WTC11 (cell line): ENCODE results near the gene ARF5. TPM values are rescaled to one million over a fixed set of nuclear protein-coding genes. Genes with fewer than 3 reads are reported as not detected.

Experiments used
- ATAC-seq: fragments of 200-7000 bp; cut with Tn5 transposase; 2 replicates; pipeline ENCODE4 v1.10.0; 2021; ENCODE audit warnings: mild to moderate bottlenecking, moderate library complexity
- CTCF ChIA-PET: fragments of 300-600 bp; sonication (Branson Sonifier 250); formaldehyde crosslinking; loops from one replicate; lab custom pipeline; 2021; ENCODE audit warnings: antibody characterized with exemption; lab: Charles Lee
- POLR2A ChIA-PET: fragments of 350-600 bp; sonication (Branson Sonifier 250); formaldehyde crosslinking; loops from one replicate; lab custom pipeline; 2021; ENCODE audit warnings: antibody characterized with exemption; lab: Charles Lee
- DNase-seq: peaks from one replicate; pipeline ENCODE4 v3.0.0; 2021; ENCODE audit warnings: low spot score
- H3K27ac Mint-ChIP-seq: 2 replicates; pipeline ENCODE4 v1.8.0; 2021; ENCODE audit warnings: mixed read lengths
- H3K27me3 Mint-ChIP-seq: 2 replicates; pipeline ENCODE4 v1.8.0; 2021; ENCODE audit warnings: low read depth, mild to moderate bottlenecking, moderate library complexity, mixed read lengths
- H3K36me3 Mint-ChIP-seq: 2 replicates; pipeline ENCODE4 v1.8.0; 2021; ENCODE audit warnings: mixed read lengths
- H3K4me1 Mint-ChIP-seq: 2 replicates; pipeline ENCODE4 v1.8.0; 2022; ENCODE audit warnings: mixed read lengths
- H3K4me3 Mint-ChIP-seq: 2 replicates; pipeline ENCODE4 v1.8.0; 2021; ENCODE audit warnings: mild to moderate bottlenecking, moderate library complexity, mixed read lengths
- H3K9me3 Mint-ChIP-seq: 2 replicates; pipeline ENCODE4 v1.8.0; 2021; ENCODE audit warnings: mixed read lengths
- ATF1 ChIP-seq: sonication (generic); formaldehyde crosslinking; IDR thresholded peaks from 2 replicates; pipeline ENCODE4 v1.8.1; 2023; ENCODE audit warnings: mild to moderate bottlenecking, moderate library complexity, missing genetic modification reagents
- FOXP1 ChIP-seq: sonication (generic); formaldehyde crosslinking; IDR thresholded peaks from 2 replicates; pipeline ENCODE4 v1.8.0; 2022; ENCODE audit warnings: missing genetic modification reagents, mild to moderate bottlenecking, moderate library complexity, borderline replicate concordance
- IRF2 ChIP-seq: sonication (generic); formaldehyde crosslinking; IDR thresholded peaks from 2 replicates; pipeline ENCODE4 v1.8.0; 2022; ENCODE audit warnings: low read depth, missing genetic modification reagents, borderline replicate concordance
- NFYB ChIP-seq: sonication (generic); formaldehyde crosslinking; conservative IDR thresholded peaks from 2 replicates; pipeline ENCODE4 v1.8.0; 2022; ENCODE audit warnings: low read depth, missing genetic modification reagents
- SMAD3 ChIP-seq: sonication (generic); formaldehyde crosslinking; IDR thresholded peaks from 2 replicates; pipeline ENCODE4 v1.8.0; 2022; ENCODE audit warnings: missing genetic modification reagents, mild to moderate bottlenecking, borderline replicate concordance
- SP1 ChIP-seq: sonication (generic); formaldehyde crosslinking; conservative IDR thresholded peaks from 2 replicates; pipeline ENCODE4 v1.8.1; 2022; ENCODE audit warnings: missing genetic modification reagents
- TCF7 ChIP-seq: sonication (generic); formaldehyde crosslinking; IDR thresholded peaks from 2 replicates; pipeline ENCODE4 v1.8.0; 2022; ENCODE audit warnings: mild to moderate bottlenecking, low read depth, missing genetic modification reagents, moderate library complexity
- ZNF416 ChIP-seq: fragments of 250-450 bp; sonication (Bioruptor Pico); IDR thresholded peaks from 2 replicates; pipeline ENCODE4 v1.9.0; 2021; ENCODE audit warnings: mild to moderate bottlenecking, inconsistent platforms
- total RNA-seq: library from RNA; stranded (reverse); gene quantifications from 3 replicates; pipeline ENCODE4 v1.2.3, GENCODE V29; 2021
- TF ChIP-seq, protein P1 (sequence below): sonication (generic); formaldehyde crosslinking; IDR thresholded peaks from 2 replicates; pipeline ENCODE4 v1.8.1; 2023; ENCODE audit warnings: mild to moderate bottlenecking, missing genetic modification reagents, moderate library complexity
- TF ChIP-seq, protein P2 (sequence below): sonication (generic); formaldehyde crosslinking; IDR thresholded peaks from 2 replicates; pipeline ENCODE4 v1.8.1; 2023; ENCODE audit warnings: mild to moderate bottlenecking, moderate library complexity, missing genetic modification reagents
- TF ChIP-seq, protein P3 (sequence below): sonication (generic); formaldehyde crosslinking; IDR thresholded peaks from 2 replicates; pipeline ENCODE4 v1.8.0; 2022; ENCODE audit warnings: missing genetic modification reagents
- TF ChIP-seq, protein P4 (sequence below): fragments of 200-600 bp; IDR thresholded peaks from 2 replicates; pipeline ENCODE4 v1.8.0; 2022; ENCODE audit warnings: antibody characterized with exemption
- TF ChIP-seq, protein P5 (sequence below): sonication (generic); formaldehyde crosslinking; IDR thresholded peaks from 2 replicates; pipeline ENCODE4 v1.8.0; 2023; ENCODE audit warnings: mild to moderate bottlenecking, missing genetic modification reagents
- TF ChIP-seq, protein P6 (sequence below): sonication (generic); formaldehyde crosslinking; IDR thresholded peaks from 2 replicates; pipeline ENCODE4 v1.8.1; 2023; ENCODE audit warnings: mild to moderate bottlenecking, missing genetic modification reagents

ARF5 gene
- total RNA-seq, 1 experiment from 2014 or later: 167 TPM

DNA sequence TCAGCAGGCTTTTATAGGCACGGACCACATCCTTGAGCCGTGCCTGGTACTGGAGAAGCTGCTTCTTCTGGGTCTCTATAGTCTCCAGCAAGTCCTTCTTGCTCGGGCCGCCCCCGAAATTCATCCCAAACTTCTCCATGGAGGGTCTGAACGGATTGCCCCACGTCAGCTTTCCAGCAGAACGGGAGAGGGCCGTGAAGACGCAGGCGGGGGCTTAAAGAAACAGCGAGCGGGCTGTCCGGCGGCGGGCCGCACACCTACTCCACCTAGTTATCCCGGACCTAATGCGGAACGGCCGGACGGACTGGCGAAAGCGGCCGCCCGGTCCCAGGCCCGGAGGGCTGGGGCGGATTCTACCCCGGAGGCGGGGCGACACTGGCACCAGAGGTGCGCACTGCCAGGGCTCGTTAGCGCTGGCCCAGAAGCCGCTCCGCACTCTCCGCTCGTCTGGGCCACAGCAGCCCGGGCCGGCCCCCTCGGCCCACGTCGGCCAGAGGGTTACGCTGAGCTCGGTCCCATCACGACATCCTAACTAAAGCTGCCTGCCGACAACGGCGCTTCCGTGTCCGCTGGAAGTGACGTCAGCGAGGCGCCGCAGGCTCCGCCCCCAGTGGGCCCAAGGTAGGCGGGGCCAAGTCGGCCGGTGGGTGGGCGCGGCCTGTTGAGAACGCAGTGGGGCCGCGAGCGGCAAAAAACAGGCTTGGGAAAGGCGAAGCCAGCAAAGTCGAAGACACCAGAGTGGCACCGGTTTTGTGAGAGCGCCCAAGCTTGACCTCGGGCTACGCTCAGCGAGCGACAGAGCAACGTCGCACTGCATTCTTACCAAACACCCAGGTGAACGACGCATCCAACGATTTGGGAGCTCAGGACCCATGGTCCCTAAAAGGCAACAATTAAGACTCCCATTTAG is 2.9 kb upstream of the ARF5 start, which contains the start of gene GCC1 (continued):
- TF ChIP-seq, protein P1, sequence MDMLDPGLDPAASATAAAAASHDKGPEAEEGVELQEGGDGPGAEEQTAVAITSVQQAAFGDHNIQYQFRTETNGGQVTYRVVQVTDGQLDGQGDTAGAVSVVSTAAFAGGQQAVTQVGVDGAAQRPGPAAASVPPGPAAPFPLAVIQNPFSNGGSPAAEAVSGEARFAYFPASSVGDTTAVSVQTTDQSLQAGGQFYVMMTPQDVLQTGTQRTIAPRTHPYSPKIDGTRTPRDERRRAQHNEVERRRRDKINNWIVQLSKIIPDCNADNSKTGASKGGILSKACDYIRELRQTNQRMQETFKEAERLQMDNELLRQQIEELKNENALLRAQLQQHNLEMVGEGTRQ (CRISPR knock-in tag): no peak
- TF ChIP-seq NFYB (no peak), SP1 (CRISPR knock-in tag) (peak; percentile 99), FOXP1 (peak; percentile 78; the same call in 1 of the 2 replicates), SMAD3 (CRISPR knock-in tag) (peak; percentile 60)
- TF ChIP-seq, protein P2, sequence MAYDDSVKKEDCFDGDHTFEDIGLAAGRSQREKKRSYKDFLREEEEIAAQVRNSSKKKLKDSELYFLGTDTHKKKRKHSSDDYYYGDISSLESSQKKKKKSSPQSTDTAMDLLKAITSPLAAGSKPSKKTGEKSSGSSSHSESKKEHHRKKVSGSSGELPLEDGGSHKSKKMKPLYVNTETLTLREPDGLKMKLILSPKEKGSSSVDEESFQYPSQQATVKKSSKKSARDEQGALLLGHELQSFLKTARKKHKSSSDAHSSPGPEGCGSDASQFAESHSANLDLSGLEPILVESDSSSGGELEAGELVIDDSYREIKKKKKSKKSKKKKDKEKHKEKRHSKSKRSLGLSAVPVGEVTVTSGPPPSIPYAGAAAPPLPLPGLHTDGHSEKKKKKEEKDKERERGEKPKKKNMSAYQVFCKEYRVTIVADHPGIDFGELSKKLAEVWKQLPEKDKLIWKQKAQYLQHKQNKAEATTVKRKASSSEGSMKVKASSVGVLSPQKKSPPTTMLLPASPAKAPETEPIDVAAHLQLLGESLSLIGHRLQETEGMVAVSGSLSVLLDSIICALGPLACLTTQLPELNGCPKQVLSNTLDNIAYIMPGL (CRISPR knock-in tag): peak; percentile 56; the same call in 1 of the 2 replicates
- TF ChIP-seq, protein P3, sequence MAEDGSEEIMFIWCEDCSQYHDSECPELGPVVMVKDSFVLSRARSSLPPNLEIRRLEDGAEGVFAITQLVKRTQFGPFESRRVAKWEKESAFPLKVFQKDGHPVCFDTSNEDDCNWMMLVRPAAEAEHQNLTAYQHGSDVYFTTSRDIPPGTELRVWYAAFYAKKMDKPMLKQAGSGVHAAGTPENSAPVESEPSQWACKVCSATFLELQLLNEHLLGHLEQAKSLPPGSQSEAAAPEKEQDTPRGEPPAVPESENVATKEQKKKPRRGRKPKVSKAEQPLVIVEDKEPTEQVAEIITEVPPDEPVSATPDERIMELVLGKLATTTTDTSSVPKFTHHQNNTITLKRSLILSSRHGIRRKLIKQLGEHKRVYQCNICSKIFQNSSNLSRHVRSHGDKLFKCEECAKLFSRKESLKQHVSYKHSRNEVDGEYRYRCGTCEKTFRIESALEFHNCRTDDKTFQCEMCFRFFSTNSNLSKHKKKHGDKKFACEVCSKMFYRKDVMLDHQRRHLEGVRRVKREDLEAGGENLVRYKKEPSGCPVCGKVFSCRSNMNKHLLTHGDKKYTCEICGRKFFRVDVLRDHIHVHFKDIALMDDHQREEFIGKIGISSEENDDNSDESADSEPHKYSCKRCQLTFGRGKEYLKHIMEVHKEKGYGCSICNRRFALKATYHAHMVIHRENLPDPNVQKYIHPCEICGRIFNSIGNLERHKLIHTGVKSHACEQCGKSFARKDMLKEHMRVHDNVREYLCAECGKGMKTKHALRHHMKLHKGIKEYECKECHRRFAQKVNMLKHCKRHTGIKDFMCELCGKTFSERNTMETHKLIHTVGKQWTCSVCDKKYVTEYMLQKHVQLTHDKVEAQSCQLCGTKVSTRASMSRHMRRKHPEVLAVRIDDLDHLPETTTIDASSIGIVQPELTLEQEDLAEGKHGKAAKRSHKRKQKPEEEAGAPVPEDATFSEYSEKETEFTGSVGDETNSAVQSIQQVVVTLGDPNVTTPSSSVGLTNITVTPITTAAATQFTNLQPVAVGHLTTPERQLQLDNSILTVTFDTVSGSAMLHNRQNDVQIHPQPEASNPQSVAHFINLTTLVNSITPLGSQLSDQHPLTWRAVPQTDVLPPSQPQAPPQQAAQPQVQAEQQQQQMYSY (CRISPR knock-in tag): no peak
- TF ChIP-seq, protein P4, sequence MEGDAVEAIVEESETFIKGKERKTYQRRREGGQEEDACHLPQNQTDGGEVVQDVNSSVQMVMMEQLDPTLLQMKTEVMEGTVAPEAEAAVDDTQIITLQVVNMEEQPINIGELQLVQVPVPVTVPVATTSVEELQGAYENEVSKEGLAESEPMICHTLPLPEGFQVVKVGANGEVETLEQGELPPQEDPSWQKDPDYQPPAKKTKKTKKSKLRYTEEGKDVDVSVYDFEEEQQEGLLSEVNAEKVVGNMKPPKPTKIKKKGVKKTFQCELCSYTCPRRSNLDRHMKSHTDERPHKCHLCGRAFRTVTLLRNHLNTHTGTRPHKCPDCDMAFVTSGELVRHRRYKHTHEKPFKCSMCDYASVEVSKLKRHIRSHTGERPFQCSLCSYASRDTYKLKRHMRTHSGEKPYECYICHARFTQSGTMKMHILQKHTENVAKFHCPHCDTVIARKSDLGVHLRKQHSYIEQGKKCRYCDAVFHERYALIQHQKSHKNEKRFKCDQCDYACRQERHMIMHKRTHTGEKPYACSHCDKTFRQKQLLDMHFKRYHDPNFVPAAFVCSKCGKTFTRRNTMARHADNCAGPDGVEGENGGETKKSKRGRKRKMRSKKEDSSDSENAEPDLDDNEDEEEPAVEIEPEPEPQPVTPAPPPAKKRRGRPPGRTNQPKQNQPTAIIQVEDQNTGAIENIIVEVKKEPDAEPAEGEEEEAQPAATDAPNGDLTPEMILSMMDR: no peak
- TF ChIP-seq, all 79 proteins: peak for 17

DNA sequence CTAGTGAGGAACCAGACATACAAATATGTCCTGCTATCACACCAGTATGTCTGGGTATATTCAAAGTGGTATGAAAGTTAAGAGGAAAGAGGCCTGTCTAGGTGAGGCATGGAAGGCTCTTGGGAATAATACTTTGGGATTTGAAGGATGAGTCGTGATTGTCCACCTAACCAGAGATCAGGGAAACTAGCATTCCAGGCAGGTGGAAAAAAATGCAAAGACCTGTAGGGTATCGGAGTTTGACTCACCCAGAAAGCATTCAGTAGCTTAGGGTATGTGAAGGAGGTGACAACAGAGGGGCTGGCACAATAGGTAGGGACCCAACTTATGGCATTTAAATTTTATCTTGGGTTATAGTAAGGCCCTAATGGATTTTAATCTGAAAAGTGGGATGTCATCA is 1.9 kb upstream of the ARF5 start:
- CTCF ChIA-PET: interaction anchor here (3.3 kb wide), 1 partner anchor 43 kb away, joined by 21 read pairs; no protein-coding TSS in a partner anchor
- POLR2A ChIA-PET: interaction anchor here (0.9 kb wide), 1 partner anchor 34 kb away, joined by 5 read pairs; no protein-coding TSS in a partner anchor

DNA sequence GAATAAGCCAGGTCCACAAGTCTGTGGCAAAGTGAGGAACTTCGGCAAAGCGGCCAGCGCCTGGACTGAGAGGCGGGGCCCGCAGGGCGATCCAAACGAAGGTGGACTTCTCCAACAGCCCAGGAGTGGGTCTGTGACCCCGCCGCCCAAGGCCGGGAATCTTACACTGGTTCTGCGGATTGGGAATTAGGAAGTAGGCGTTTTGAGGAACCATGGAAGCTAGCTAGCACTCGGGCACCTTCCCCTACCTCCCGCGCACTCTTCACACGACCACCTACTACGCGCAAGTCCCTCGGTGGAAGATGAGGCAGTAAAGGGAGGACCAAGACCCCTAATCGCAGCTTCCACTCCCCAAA is 570 bp upstream of the ARF5 start:
- peaks cover 24% of the 10 kb centered on the region for H3K27me3 Mint-ChIP-seq
- ATAC-seq (no peak), DNase-seq (peak; percentile 29)
- H3K27ac Mint-ChIP-seq: no peak overlapping the region
- H3K9me3 Mint-ChIP-seq: no peaks in the 10 kb centered on the region
- CTCF ChIA-PET: interaction anchor here (1.3 to 2.8 kb wide), 9 partner anchors 13 to 622 kb away, joined by 3 to 43 read pairs (median 6); partner anchors contain the start of gene PAX4
- H3K4me3 Mint-ChIP-seq: peak overlapping the region; percentile 66
- peaks cover 33% of the 10 kb centered on the region for H3K4me1 Mint-ChIP-seq
- H3K36me3 Mint-ChIP-seq: peaks cover 32% of the 10 kb centered on the region
- POLR2A ChIA-PET: interaction anchor here (1.2 to 2.9 kb wide), 2 partner anchors 33 to 41 kb away, joined by 5 to 9 read pairs; no protein-coding TSS in a partner anchor
- no peak for TF ChIP-seq SMAD3 (CRISPR knock-in tag)
- TF ChIP-seq ZNF416 (CRISPR knock-in tag): no peak
- TF ChIP-seq, protein P5, sequence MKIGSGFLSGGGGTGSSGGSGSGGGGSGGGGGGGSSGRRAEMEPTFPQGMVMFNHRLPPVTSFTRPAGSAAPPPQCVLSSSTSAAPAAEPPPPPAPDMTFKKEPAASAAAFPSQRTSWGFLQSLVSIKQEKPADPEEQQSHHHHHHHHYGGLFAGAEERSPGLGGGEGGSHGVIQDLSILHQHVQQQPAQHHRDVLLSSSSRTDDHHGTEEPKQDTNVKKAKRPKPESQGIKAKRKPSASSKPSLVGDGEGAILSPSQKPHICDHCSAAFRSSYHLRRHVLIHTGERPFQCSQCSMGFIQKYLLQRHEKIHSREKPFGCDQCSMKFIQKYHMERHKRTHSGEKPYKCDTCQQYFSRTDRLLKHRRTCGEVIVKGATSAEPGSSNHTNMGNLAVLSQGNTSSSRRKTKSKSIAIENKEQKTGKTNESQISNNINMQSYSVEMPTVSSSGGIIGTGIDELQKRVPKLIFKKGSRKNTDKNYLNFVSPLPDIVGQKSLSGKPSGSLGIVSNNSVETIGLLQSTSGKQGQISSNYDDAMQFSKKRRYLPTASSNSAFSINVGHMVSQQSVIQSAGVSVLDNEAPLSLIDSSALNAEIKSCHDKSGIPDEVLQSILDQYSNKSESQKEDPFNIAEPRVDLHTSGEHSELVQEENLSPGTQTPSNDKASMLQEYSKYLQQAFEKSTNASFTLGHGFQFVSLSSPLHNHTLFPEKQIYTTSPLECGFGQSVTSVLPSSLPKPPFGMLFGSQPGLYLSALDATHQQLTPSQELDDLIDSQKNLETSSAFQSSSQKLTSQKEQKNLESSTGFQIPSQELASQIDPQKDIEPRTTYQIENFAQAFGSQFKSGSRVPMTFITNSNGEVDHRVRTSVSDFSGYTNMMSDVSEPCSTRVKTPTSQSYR (CRISPR knock-in tag): no peak

More for the DNA sequence above, 1.9 kb upstream of the ARF5 start:
- H3K36me3 Mint-ChIP-seq: peaks cover 36% of the 10 kb centered on the region
- ATAC-seq: no peak
- H3K9me3 Mint-ChIP-seq: no peaks in the 10 kb centered on the region
- H3K27me3 Mint-ChIP-seq: peaks cover 24% of the 10 kb centered on the region
- peak overlapping the region; percentile 90 for H3K4me3 Mint-ChIP-seq
- TF ChIP-seq ATF1 (CRISPR knock-in tag) (no peak), TCF7 (no peak), IRF2 (CRISPR knock-in tag) (no peak)
- TF ChIP-seq, protein P6, sequence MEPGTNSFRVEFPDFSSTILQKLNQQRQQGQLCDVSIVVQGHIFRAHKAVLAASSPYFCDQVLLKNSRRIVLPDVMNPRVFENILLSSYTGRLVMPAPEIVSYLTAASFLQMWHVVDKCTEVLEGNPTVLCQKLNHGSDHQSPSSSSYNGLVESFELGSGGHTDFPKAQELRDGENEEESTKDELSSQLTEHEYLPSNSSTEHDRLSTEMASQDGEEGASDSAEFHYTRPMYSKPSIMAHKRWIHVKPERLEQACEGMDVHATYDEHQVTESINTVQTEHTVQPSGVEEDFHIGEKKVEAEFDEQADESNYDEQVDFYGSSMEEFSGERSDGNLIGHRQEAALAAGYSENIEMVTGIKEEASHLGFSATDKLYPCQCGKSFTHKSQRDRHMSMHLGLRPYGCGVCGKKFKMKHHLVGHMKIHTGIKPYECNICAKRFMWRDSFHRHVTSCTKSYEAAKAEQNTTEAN: no peak
- DNase-seq: no peak
- no peak overlapping the region for H3K27ac Mint-ChIP-seq
- peaks cover 33% of the 10 kb centered on the region for H3K4me1 Mint-ChIP-seq
